NCI-H345 treated with DMSO at 0.1 percent for 48 hours (cell line): ENCODE results near the gene AAMP.

Source experiments
- DNase-seq: peaks from one replicate; lab custom pipeline; 2025; ENCODE audit not compliant: unreplicated experiment; lab: John Stamatoyannopoulos, UW

Gene AAMP

GRCh38 chr2:218294430-218295022, 24.6 kb upstream of the AAMP start:
- no peak for DNase-seq

- no peak for DNase-seq
These were observed 23.9 kb upstream of the AAMP start for GRCh38 chr2:218293715-218294429.

- no peak for DNase-seq
These were observed 22.4 kb upstream of the AAMP start, which contains the start of gene TMBIM1 for GRCh38 chr2:218292048-218293014. Gene TMBIM1, minus strand, starts transcription at chr2:218292503. Its CDS starts 10,362 bp downstream, at chr2:218282141.

- DNase-seq: no peak
These were observed 21.5 kb upstream of the AAMP start for GRCh38 chr2:218291318-218292047.

- no peak for DNase-seq
These were observed 20.7 kb upstream of the AAMP start for GRCh38 chr2:218290316-218291261.

- no peak for DNase-seq
These were observed 19.8 kb upstream of the AAMP start for GRCh38 chr2:218289639-218290315.

- no peak for DNase-seq
These were observed 16.9 kb upstream of the AAMP start for GRCh38 chr2:218286570-218287459.

- DNase-seq: no peak
These were observed 15.7 kb upstream of the AAMP start for GRCh38 chr2:218285604-218286003.

GRCh38 chr2:218284106-218284811, 14.3 kb upstream of the AAMP start:
- DNase-seq: no peak

GRCh38 chr2:218282173-218282991, 12.4 kb upstream of the AAMP start:
- no peak for DNase-seq

GRCh38 chr2:218281449-218281848, 11.5 kb upstream of the AAMP start:
- no peak for DNase-seq

GRCh38 chr2:218280260-218280870, 10.4 kb upstream of the AAMP start:
- DNase-seq: no peak

- DNase-seq: no peak
These were observed 8.8 kb upstream of the AAMP start for GRCh38 chr2:218278531-218279360.

- DNase-seq: no peak
These were observed 8.0 kb upstream of the AAMP start for GRCh38 chr2:218277921-218278320.

GRCh38 chr2:218276986-218277755, 7.2 kb upstream of the AAMP start:
- no peak for DNase-seq
